Mucosa of stomach (tissue), 1 donor: ENCODE results near the gene ADCY10.

Source experiments
- H3K27me3 ChIP-seq: one replicate; pipeline ENCODE4 v1.7.0; 2013; ENCODE audit warnings: mild to moderate bottlenecking, low read length; ENCODE audit not compliant: control insufficient read depth, insufficient read depth
- H3K36me3 ChIP-seq: one replicate; pipeline ENCODE4 v1.7.0; 2013; ENCODE audit warnings: low read length; ENCODE audit not compliant: control insufficient read depth, insufficient read depth
- H3K4me1 ChIP-seq: one replicate; pipeline ENCODE4 v1.7.0; 2013; ENCODE audit warnings: mild to moderate bottlenecking, low read length; ENCODE audit not compliant: control insufficient read depth, insufficient read depth
- H3K4me3 ChIP-seq: one replicate; pipeline ENCODE4 v1.7.0; 2013; ENCODE audit warnings: low read length
- H3K9ac ChIP-seq: one replicate; pipeline ENCODE4 v1.7.0; 2013; ENCODE audit warnings: mild to moderate bottlenecking, low read length, moderate library complexity
- H3K9me3 ChIP-seq: one replicate; pipeline ENCODE4 v1.7.0; 2013; ENCODE audit warnings: mild to moderate bottlenecking, low read length, moderate library complexity; ENCODE audit not compliant: control insufficient read depth
- donor health status: Pancreatic carcinoma.

The ADCY10 gene

GRCh38 chr1:167862432-167863076 is 51.4 kb downstream of the ADCY10 start:
- Histone ChIP-seq H3K9me3 (no peaks in the 10 kb centered on the region), H3K9ac (no peak overlapping the region), H3K4me1 (peaks cover 8% of the 10 kb centered on the region), H3K36me3 (no peaks in the 10 kb centered on the region), H3K4me3 (no peak overlapping the region), H3K27me3 (no peaks in the 10 kb centered on the region)

GRCh38 chr1:167861664-167862381 is 52.1 kb downstream of the ADCY10 start:
- no peaks in the 10 kb centered on the region for H3K27me3 ChIP-seq
- H3K4me1 ChIP-seq = peaks cover 8% of the 10 kb centered on the region
- no peaks in the 10 kb centered on the region for H3K9me3 ChIP-seq
- H3K4me3 ChIP-seq = no peak overlapping the region
- no peaks in the 10 kb centered on the region for H3K36me3 ChIP-seq
- no peak overlapping the region for H3K9ac ChIP-seq

GRCh38 chr1:167860231-167860923 is 53.6 kb downstream of the ADCY10 start:
- Histone ChIP-seq H3K9ac (no peak overlapping the region), H3K4me1 (peaks cover 8% of the 10 kb centered on the region), H3K4me3 (no peak overlapping the region), H3K9me3 (no peaks in the 10 kb centered on the region), H3K27me3 (no peaks in the 10 kb centered on the region), H3K36me3 (no peaks in the 10 kb centered on the region)

- H3K27me3 ChIP-seq = no peaks in the 10 kb centered on the region
- no peaks in the 10 kb centered on the region for H3K9me3 ChIP-seq
- no peaks in the 10 kb centered on the region for H3K4me1 ChIP-seq
- H3K4me3 ChIP-seq = no peak overlapping the region
- H3K36me3 ChIP-seq = no peaks in the 10 kb centered on the region
- H3K9ac ChIP-seq = no peak overlapping the region
Measured at GRCh38 chr1:167856711-167857418, 57.1 kb downstream of the ADCY10 start.

- H3K4me3 ChIP-seq = no peak overlapping the region
- H3K9me3 ChIP-seq = no peaks in the 10 kb centered on the region
- H3K4me1 ChIP-seq = no peaks in the 10 kb centered on the region
- H3K36me3 ChIP-seq = no peaks in the 10 kb centered on the region
- H3K9ac ChIP-seq = no peak overlapping the region
- H3K27me3 ChIP-seq = no peaks in the 10 kb centered on the region
Measured at GRCh38 chr1:167854184-167854583, 59.8 kb downstream of the ADCY10 start.

- Histone ChIP-seq H3K4me1 (no peaks in the 10 kb centered on the region), H3K27me3 (no peaks in the 10 kb centered on the region), H3K9me3 (no peaks in the 10 kb centered on the region), H3K36me3 (no peaks in the 10 kb centered on the region), H3K9ac (no peak overlapping the region), H3K4me3 (no peak overlapping the region)
Measured at GRCh38 chr1:167849666-167850065, 64.3 kb downstream of the ADCY10 start.

GRCh38 chr1:167842872-167843271 is 71.1 kb downstream of the ADCY10 start:
- H3K4me3 ChIP-seq = no peak overlapping the region
- H3K36me3 ChIP-seq = no peaks in the 10 kb centered on the region
- no peaks in the 10 kb centered on the region for H3K9me3 ChIP-seq
- H3K4me1 ChIP-seq = no peaks in the 10 kb centered on the region
- H3K27me3 ChIP-seq = no peaks in the 10 kb centered on the region
- no peak overlapping the region for H3K9ac ChIP-seq

- Histone ChIP-seq H3K9ac (no peak overlapping the region), H3K36me3 (no peaks in the 10 kb centered on the region), H3K4me1 (no peaks in the 10 kb centered on the region), H3K9me3 (no peaks in the 10 kb centered on the region), H3K27me3 (no peaks in the 10 kb centered on the region), H3K4me3 (no peak overlapping the region)
Measured at GRCh38 chr1:167841530-167841929, 72.4 kb downstream of the ADCY10 start.

- Histone ChIP-seq H3K36me3 (no peaks in the 10 kb centered on the region), H3K4me1 (no peaks in the 10 kb centered on the region), H3K4me3 (no peak overlapping the region), H3K9me3 (no peaks in the 10 kb centered on the region), H3K27me3 (no peaks in the 10 kb centered on the region), H3K9ac (no peak overlapping the region)
Measured at GRCh38 chr1:167839009-167839408, 74.9 kb downstream of the ADCY10 start.

GRCh38 chr1:167837326-167837725 is 76.6 kb downstream of the ADCY10 start:
- H3K36me3 ChIP-seq = no peaks in the 10 kb centered on the region
- no peaks in the 10 kb centered on the region for H3K9me3 ChIP-seq
- H3K4me1 ChIP-seq = no peaks in the 10 kb centered on the region
- no peak overlapping the region for H3K4me3 ChIP-seq
- H3K27me3 ChIP-seq = no peaks in the 10 kb centered on the region
- H3K9ac ChIP-seq = no peak overlapping the region

- Histone ChIP-seq H3K4me1 (no peaks in the 10 kb centered on the region), H3K36me3 (no peaks in the 10 kb centered on the region), H3K4me3 (no peak overlapping the region), H3K9ac (no peak overlapping the region), H3K9me3 (no peaks in the 10 kb centered on the region), H3K27me3 (no peaks in the 10 kb centered on the region)
Measured at GRCh38 chr1:167836197-167836596, 77.7 kb downstream of the ADCY10 start.

- Histone ChIP-seq H3K36me3 (no peaks in the 10 kb centered on the region), H3K4me1 (no peaks in the 10 kb centered on the region), H3K27me3 (no peaks in the 10 kb centered on the region), H3K4me3 (no peak overlapping the region), H3K9me3 (no peaks in the 10 kb centered on the region), H3K9ac (no peak overlapping the region)
Measured at GRCh38 chr1:167833904-167834303, 80.0 kb downstream of the ADCY10 start.
